Prostate gland (tissue), 2 donors: Measurements from ENCODE around the gene FASTK.
A peak's percentile ranks its signal among the peaks of the same experiment; 100 is the strongest.

Source experiments
- POLR2A ChIP-seq: fragments of 450-650 bp; IDR thresholded peaks from one replicate; pipeline ENCODE4 v1.6.1; 2016; ENCODE audit warnings: antibody characterized with exemption, mild to moderate bottlenecking
- TF ChIP-seq, protein P1 (sequence below), 4 experiments: fragments of 200-600 bp in 2 of 4; fragments of 450-650 bp in 2 of 4; sonication (generic) in 2 of 4; IDR thresholded peaks; 1 replicate in 3 of 4; 2 replicates in 1 of 4; pipeline ENCODE4 v1.5.1; 2016 to 2019; ENCODE audit warnings: antibody characterized with exemption in 4 of 4, mild to moderate bottlenecking in 2 of 4, moderate library complexity in 2 of 4

DNA sequence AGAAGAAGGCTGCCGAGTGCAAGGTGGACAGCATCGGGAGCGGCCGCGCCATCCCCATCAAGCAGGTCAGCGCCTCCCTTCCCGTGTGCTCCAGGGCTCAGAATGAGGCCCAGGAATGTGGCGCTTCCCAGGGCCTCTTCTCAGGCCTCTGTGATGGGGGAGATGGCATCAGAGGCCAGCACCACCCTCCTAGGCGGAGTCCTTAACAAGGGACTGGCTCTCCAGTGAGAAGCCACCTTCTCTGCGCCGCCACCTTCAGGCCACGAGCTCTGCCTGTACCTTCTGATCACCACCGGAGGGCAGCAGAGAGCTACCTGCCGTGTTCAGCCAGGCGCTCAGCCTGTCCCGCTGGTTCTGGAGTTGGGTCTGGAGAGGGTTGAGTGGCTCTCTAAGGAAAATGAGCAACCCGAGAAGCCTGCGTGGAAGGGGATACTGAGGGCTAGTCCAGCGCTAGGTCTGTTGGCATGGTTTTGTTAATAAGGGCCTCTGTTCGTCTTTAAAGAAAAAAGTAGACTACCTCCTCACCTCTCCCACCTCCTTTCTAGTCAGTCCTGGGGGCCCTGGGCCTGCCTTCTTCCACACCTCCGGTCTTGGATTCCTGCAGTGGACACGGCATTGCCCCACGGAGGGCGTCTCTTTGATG is 43.3 kb upstream of the FASTK start:
- TF ChIP-seq, protein P1, sequence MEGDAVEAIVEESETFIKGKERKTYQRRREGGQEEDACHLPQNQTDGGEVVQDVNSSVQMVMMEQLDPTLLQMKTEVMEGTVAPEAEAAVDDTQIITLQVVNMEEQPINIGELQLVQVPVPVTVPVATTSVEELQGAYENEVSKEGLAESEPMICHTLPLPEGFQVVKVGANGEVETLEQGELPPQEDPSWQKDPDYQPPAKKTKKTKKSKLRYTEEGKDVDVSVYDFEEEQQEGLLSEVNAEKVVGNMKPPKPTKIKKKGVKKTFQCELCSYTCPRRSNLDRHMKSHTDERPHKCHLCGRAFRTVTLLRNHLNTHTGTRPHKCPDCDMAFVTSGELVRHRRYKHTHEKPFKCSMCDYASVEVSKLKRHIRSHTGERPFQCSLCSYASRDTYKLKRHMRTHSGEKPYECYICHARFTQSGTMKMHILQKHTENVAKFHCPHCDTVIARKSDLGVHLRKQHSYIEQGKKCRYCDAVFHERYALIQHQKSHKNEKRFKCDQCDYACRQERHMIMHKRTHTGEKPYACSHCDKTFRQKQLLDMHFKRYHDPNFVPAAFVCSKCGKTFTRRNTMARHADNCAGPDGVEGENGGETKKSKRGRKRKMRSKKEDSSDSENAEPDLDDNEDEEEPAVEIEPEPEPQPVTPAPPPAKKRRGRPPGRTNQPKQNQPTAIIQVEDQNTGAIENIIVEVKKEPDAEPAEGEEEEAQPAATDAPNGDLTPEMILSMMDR (IDR thresholded peaks at IDR 0.05), result peak; percentile 96 to 99 (median 98)
- no peak for TF ChIP-seq POLR2A
